ENCODE measurements around the gene ARL4D.
A peak's percentile ranks its signal among the peaks of the same experiment; 100 is the strongest.

ARL4D gene

GRCh38 chr17:43398724-43399595, at the start of gene ARL4D:
ARL4D (plus strand) TSS chr17:43398993; CDS start chr17:43399733, 740 bp downstream.
- Histone ChIP-seq H3K4me3 (peak within 1 kb of the TSS; percentile 76 to 87), H3K9me3 (no peaks in the 10 kb centered on the region), H3K27me3 (no peaks in the 10 kb centered on the region), H3K27ac (peak within 1 kb of the TSS; percentile 88 to 90), H3K4me1 (peaks cover 0 to 48% (median 33%) of the 10 kb centered on the region in 4 donors), H3K36me3 (no peaks in the 10 kb centered on the region)
- intact Hi-C loops (cut with DNase I; ENCODE audit: low total_unique reads): no loop called here
- TF ChIP-seq CTCF (IDR thresholded peaks at IDR 0.05): no peak
- peak; percentile 92 to 94 for DNase-seq

GRCh38 chr17:43349142-43349541, 49.7 kb upstream of the ARL4D start:
- no peak for TF ChIP-seq CTCF (IDR thresholded peaks at IDR 0.05)
- Histone ChIP-seq H3K36me3 (peaks cover 0 to 12% (median 0%) of the 10 kb centered on the region in 3 donors), H3K4me1 (no peaks in the 10 kb centered on the region), H3K9me3 (peaks cover 0 to 20% (median 20%) of the 10 kb centered on the region in 3 donors), H3K27ac (no peak overlapping the region), H3K27me3 (no peaks in the 10 kb centered on the region), H3K4me3 (no peak overlapping the region)
- no peak for DNase-seq
- intact Hi-C loops (cut with DNase I; ENCODE audit: low total_unique reads): no loop called here

- Histone ChIP-seq H3K27me3 (no peaks in the 10 kb centered on the region), H3K27ac (no peak overlapping the region), H3K4me3 (no peak overlapping the region), H3K9me3 (peaks cover 0 to 20% (median 20%) of the 10 kb centered on the region in 3 donors), H3K36me3 (peaks cover 0 to 12% (median 0%) of the 10 kb centered on the region in 3 donors), H3K4me1 (no peaks in the 10 kb centered on the region)
- intact Hi-C loops (cut with DNase I; ENCODE audit: low total_unique reads): no loop called here
- no peak for DNase-seq
- no peak for TF ChIP-seq CTCF (IDR thresholded peaks at IDR 0.05)
Measured at GRCh38 chr17:43350888-43351361, 47.9 kb upstream of the ARL4D start.

- no peak for TF ChIP-seq CTCF (IDR thresholded peaks at IDR 0.05)
- peaks cover 0 to 20% (median 20%) of the 10 kb centered on the region in 3 donors for H3K9me3 ChIP-seq
- H3K4me3 ChIP-seq: no peak overlapping the region
- no peak for DNase-seq
- no peak overlapping the region for H3K27ac ChIP-seq
- intact Hi-C loops (cut with DNase I; ENCODE audit: low total_unique reads): no loop called here
- H3K36me3 ChIP-seq: peaks cover 0 to 12% (median 0%) of the 10 kb centered on the region in 3 donors
- peaks cover 0 to 2% (median under 1%) of the 10 kb centered on the region in 4 donors for H3K4me1 ChIP-seq
- no peaks in the 10 kb centered on the region for H3K27me3 ChIP-seq
Measured at GRCh38 chr17:43351691-43352090, 47.1 kb upstream of the ARL4D start.

- H3K4me1 ChIP-seq: peaks cover 0 to 11% (median 4%) of the 10 kb centered on the region in 4 donors
- intact Hi-C loops (cut with DNase I; ENCODE audit: low total_unique reads): no loop called here
- no peak overlapping the region for H3K4me3 ChIP-seq
- H3K27me3 ChIP-seq: no peaks in the 10 kb centered on the region
- TF ChIP-seq CTCF (IDR thresholded peaks at IDR 0.05): no peak
- peaks cover 0 to 12% (median 0%) of the 10 kb centered on the region in 3 donors for H3K36me3 ChIP-seq
- no peak for DNase-seq
- H3K9me3 ChIP-seq: peaks cover 0 to 16% (median 13%) of the 10 kb centered on the region in 3 donors
- H3K27ac ChIP-seq: no peak overlapping the region
Measured at GRCh38 chr17:43352579-43353331, 46.0 kb upstream of the ARL4D start.

Data from tibial artery (tissue), 4 donors.